Measurements from ENCODE around the gene FIGNL2.
"Not testable (repeated sequence)": the region's sequence is repeated elsewhere in the genome, so short reads cannot be mapped to it uniquely, and the experiment has no call there.

FIGNL2 gene

DNA sequence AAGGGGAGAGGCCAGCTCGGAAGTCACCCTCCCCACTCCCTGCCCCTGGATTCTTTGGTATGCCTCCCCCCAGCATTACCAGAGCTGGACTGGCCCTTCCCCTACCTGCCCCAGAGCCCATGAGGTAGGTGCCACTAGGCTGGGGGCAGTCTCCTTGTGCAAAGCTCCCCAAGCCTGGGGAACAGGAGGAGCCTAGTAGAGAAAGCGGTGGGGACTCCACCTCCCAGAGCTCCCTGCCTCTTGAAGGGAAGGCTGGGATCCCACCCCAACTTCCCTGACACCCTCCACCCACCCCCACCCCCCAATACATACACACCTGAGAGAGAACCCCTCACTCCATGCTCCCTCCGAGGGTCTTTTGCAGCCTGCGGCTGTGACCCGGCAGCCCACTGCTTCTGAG lies 30.4 kb downstream of the FIGNL2 start:
- DNase-seq (ENCODE audit: low read depth in 3 of 3): no peak

DNA sequence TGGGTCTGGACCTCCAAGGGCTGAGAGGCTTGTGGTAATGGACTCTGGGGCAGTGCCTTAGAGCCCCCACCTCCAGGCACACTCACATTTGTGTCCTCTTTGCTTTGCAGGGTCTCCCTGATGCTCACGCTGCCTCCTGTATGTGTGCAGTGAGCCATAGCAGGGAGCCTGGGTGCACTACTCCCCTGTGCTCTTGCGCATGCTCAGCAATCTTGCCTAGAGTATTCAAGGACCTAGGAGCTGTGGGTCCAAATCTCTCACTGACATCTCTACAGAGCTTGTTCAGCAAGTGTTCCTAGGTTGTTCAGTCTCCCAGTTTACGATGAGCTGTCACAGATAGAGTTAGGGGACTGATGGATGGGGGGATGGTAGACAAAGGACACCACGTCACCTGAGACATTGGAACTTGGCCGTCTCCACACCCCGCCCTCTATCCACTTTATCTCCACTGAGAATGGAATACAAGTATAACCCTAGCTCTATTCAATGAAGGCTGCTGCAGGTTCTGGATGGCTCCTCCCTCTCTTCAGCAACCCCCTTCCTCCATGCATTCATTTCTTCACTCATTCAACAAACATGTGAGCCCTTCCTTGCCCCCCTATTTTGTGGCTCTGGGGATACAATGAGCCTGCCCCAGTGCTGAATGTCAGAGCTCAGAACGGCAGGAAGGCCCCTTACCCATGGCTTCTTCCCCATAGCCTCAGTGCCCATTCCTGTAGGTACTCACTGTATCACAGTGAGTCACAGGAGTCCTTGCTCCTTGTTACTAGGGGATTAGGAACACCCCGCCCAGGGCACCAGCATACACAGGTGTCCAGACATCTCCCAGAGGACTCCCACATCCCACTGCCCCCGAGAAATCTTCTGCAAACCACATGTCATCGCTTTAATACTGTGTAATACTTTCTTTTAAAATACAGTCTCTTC lies 31.2 kb downstream of the FIGNL2 start:
- no peak for DNase-seq (ENCODE audit: low read depth in 3 of 3)

DNA sequence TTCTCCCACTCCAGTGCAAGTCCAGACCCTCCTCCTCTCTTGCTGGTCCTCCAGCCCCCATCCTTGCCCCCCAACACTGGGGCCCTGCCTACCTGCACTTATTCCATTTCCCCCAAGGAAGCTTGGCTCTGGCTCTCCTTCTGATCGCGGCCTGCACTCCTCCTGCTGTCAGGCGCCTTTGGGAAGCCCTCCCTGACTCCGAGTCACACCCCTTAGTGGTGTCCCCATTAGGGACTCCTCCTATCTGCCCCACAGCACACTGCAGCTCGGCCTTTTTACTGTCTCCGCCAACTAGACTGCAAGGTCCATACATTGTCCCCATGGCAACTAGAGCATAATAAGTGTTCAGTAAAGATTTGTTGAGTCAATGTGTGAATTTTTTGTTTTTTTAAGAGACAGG lies 32.9 kb downstream of the FIGNL2 start:
- DNase-seq (ENCODE audit: low read depth in 3 of 3): no peak

DNA sequence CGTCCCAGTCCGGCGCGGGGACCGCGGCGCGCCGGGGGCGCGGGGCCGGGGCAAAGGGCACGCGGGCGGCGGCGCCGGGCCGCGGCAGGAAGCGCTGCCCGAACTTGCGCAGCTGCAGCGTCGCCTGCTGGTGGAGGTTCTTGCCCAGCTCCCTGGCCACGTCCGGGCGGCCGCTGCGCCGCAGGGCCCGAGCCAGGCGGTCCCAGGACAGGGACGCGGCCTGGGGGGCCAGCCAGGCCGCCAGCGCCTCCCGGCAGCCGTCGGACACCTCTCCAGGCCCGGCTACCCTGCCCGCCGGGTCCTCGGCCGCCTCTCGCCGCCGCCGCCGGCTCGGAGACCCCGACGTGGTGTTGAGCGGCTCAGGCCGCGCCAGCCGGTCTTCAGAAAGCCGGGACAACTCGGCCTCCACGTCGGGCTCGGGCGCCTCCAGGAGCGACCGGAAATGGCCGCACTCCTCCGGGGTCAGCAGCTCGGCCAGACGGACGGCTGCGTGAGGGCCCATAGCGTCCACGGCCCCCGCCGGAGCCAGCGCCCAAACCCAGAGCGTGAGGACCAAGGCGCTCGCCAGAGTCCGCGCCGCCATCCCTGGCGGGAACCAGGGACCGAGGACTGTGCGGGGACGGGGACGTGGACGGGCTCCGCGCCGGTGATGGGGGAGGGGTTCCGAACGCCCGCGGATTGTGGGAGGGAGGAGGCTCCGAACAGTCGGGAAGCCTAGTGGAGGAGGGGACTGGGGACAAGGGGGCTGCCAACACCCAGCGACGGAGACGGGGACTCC lies 34.0 kb downstream of the FIGNL2 start:
- peak; percentile 37 to 58 (median 40) for DNase-seq (ENCODE audit: low read depth in 3 of 3)

DNA sequence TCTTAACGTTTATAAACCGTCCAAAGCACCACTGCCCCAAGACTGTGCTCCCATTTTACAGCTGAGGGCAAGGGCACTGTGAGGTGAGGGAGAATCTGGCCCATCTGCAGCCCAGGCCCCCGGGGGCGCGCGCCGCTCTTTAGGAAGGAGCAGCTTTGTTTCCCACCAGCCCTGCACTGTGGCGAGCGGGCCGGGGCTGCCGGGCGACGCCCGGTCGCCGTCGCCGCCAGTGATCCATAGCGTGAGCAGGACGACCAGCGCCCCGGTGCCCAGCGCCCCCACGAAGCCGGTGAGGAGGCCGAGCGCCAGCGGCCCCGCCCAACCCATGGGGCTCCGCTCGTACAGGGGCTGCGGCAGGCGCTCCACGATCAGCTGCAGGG lies 34.6 kb downstream of the FIGNL2 start:
- no peak for DNase-seq (ENCODE audit: low read depth in 3 of 3)

DNA sequence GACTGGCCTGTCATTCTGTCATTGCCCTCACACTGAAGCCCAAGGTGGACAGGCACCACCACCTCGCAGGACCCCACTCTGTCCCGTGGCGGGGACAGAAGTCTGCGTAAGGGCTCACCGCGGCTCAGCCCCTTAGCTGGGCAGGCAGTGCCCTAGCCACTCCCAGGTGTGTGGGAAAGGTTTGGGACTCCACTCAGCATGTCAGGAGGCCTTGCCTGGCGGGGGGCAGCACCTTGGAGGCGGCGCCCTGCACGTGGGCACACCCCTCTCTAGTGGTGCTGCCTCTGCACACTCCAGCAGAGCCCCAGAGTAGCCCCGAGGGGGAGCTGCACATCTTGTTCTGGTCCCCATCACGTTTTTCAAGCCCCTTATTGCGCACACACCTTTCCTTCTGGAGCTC lies 35.6 kb downstream of the FIGNL2 start:
- DNase-seq (ENCODE audit: low read depth in 3 of 3): no peak

DNA sequence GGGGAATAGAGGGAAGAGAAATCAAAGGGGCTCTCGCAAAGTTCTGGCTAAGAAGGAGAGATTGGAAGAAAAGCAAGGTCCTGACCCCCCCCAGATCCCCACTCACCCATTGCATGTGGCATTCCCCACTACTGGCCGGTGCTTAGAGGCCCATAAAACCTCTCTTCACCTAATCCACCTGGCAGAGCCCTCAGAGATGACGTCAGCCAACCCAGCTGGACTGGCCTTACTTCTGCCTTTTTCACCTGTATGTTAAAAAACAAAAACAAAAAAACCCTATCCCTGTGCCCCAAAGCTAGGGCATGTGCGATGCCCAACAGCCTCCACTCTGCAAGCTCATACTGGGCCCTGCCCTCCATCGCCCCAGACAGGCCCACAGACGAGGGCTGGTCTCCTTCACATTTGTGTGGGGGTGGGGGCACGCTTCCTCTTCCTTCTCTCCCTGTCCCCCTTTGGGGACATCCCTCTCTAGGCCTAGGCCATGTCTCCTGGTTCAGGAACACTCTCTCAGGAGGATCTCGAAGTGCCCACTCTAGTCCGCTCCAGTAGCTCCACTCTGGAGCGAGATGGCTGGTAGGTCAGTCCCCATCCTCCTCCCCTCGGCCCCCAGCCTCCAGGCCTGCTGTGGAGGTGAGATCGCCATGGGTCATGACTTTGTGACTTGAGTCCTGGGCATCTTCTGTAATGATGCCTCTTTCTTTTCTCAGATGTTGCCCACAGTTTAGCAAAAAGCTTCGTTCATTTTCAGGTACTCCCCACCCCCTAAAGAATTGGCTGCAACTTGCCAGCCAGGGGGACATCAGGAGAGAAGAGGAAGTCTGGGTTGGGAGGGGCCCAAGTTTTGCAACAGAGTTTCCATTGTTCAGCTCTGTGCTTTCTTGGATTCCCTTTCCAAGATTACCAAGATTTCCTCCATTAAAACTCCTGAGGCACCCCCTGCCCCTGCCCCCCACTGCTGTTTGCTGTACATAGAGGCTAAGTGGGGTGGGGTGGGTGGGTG lies 37.0 kb downstream of the FIGNL2 start:
- no peak for DNase-seq (ENCODE audit: low read depth in 3 of 3)

DNA sequence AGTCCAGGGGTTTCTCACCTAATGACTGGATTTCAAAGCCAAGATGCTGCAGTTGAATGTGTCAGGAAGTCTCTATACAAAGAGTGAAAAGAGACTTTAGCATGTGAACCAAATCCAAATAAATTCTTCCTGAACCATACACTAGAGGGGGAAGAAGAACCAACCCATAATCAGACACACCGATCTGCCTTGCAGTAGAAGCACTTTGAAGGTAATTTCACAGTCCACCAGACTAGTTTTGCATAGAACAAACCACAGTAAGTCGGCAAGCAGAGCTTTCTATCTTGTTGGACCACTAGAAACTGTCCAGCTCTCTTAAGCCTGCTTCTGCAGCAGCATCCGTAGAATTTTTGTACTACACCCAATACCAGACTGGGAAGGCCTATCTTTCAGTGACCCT lies 39.3 kb downstream of the FIGNL2 start:
- DNase-seq (ENCODE audit: low read depth in 3 of 3): no peak

DNA sequence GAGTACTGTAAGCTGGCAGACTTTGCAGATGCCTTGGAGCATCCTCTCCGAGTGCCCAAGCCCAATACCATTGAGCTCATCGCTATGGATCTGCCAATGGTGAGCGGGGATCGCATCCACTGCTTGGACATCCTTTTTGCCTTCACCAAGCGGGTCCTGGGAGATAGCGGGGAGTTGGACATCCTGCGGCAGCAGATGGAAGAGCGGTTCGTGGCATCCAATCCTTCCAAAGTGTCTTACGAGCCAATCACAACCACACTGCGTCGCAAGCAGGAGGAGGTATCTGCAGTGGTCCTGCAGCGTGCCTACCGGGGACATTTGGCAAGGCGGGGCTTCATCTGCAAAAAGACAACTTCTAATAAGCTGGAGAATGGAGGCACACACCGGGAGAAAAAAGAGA lies 41.6 kb downstream of the FIGNL2 start:
- no peak for DNase-seq (ENCODE audit: low read depth in 3 of 3)

DNA sequence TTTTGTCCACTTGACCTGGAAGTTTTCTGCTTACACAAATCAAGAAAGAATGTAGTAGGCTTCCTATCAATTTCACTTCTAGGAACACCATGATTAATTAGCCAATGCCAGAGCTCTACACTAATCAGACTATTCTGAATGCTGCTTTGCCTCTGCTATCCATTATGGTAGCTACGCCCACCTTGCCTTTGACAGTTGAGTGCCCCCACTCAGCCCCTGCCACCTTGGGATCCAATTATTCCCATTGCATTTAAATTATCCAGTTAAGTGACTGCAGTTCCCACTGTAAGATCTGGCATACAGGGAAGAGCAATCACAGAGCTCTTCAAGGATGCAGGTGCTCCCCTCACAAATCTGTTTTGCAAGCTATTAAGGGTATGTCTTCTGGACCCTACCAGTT lies 47.5 kb downstream of the FIGNL2 start:
- no peak for DNase-seq (ENCODE audit: low read depth in 3 of 3)

DNA sequence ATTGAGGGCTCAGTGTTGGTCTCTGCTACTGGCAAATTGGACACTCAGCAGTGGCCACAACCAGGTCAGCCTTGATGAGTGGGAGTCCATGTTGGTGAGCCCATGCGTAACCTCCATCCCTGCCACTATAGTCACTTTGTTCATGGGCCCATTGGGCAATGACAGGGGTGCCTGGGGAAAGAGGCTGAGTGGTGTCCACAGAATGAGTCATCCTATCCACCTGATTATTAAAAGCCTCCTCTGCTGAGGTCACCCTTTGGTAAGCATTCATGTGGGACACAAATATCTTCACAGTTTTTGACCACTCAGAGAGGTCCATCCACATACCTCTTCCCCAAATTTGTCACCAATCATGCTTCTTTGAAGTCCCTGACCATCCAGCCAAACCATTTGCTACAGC lies 50.0 kb downstream of the FIGNL2 start:
- DNase-seq (ENCODE audit: low read depth in 3 of 3): no peak

DNA sequence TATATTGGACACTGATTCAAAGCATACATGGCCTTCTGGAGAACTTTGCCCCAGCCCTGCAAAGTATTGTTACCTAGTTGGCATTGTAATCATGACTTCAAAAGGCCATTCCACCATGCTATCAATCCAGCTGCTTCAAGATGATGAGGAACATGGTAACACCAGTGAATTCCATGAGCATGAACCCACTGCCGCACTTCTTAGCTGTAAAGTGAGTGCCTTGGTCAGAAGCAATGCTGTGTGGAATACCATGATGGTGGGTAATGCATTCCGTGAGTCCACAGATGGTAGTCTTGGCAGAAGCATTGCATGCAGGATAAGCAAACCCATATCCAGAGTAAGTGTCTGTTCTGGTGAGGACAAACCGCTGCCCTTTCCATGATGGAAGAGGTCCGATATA lies 50.5 kb downstream of the FIGNL2 start:
- DNase-seq (ENCODE audit: low read depth in 3 of 3): not testable (repeated sequence)

DNA sequence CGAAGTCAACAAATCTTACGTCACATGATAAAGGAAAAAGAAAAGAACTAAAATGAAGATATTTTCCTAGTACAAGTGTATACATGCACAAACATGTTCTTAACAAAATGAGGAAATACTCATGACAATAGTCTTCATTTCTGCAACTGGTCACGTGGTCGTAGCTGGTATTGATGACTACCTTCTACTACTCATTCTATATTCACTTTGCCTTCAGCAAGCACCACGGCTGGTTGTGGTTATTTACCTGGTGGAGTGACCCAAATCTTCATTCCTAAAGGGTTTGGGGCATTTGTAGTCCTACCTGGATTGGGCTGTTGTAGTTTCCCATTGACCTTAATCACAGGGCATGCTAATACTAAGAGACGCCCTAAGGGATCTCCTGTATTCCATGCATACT lies 51.2 kb downstream of the FIGNL2 start:
- no peak for DNase-seq (ENCODE audit: low read depth in 3 of 3)

DNA sequence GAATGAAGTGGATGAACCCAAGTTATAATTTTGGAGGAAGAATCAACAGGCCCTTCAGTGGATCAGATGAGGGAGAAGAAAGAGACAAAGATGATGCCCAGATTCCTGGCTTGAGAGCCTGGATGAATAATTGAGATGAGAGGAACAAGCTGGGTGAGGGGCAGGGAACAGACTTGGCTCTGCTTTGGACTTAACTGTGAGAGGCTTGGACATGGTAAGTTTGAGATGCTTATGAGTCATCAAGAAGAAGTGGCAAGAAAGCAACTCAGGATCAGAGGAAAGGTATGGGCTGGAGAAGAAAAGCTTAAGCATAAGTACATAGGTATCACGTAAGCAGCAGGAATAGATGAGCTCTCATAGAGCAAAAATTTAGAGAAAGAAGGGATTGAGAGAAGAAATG lies 55.3 kb downstream of the FIGNL2 start:
- DNase-seq (ENCODE audit: low read depth in 3 of 3): no peak

DNA sequence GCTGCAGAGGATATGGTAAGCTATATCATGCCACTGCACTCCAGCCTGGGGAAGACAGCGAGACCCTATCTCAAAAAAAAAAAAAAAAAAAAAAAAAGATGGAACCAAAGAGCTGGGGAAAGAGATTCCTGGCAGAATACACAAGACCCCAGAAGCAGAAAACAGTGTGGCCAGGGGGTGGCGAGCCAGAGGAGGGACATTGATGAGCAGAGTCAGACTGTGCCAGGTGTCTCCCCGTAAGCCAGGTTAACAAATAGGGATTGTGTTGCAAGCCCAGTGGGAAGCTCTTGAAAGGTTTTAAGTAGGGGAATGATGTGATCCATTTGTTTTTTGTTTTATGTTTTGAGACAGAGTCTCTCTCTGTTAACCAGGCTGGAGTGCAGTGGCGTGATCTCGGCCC lies 56.1 kb downstream of the FIGNL2 start:
- DNase-seq (ENCODE audit: low read depth in 3 of 3): no peak

DNA sequence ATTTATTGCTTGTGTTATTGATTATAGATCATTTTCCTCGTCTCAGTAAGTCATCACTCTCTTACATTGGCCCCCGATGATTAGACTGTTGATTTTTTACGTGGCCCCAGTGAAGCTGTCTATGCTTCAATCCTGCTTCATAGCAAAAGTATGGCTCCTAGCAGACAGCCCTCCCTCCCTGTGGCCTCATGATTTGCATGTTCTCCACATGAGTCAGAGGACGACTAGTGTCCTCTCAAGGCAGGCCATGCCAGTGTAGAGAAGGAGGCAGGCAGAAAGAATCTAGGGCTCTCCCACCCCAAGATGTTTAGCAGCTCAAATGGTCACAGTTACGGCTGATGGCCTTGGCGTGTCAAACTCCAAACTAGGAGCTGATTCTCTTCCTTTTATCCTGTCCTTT lies 59.6 kb downstream of the FIGNL2 start:
- no peak for DNase-seq (ENCODE audit: low read depth in 3 of 3)

DNA sequence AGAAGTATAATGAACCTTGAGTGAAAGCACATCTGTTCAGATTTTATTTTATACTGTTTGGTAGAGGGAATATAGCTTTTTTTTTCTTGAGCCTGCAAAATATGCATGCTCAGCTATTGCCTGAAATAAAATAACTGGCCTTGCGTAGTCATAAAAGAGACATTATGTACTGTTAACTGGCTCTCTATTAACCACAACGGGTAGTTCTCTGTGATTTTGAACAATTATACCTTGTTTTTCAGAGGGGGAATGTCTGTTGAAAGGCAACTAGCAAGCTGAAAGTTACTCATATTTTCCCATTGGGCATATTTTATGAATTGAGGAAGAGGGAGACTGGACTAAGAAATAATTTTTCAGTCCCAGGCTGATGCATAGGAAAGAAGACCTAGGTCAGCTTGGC lies 62.6 kb downstream of the FIGNL2 start:
- DNase-seq (ENCODE audit: low read depth in 3 of 3): no peak

DNA sequence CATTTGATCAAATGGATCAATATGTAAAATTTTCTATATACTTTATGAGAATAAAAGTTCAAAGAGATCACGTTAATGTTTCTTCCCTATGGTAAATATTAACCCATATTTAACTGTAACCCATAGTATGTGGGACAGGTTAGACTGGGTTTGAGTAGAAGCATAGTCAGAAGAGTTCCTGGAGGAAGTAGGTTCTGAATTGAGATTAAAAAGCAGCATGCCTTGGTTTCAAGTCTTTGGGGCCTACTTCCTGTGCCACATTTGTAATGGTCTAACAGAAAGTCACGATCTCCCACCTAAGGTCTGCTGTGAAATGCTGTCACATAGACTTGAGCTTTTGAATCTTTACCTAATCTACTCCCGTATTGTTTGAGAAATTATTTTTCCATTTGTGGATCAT lies 63.8 kb downstream of the FIGNL2 start:
- no peak for DNase-seq (ENCODE audit: low read depth in 3 of 3)

DNA sequence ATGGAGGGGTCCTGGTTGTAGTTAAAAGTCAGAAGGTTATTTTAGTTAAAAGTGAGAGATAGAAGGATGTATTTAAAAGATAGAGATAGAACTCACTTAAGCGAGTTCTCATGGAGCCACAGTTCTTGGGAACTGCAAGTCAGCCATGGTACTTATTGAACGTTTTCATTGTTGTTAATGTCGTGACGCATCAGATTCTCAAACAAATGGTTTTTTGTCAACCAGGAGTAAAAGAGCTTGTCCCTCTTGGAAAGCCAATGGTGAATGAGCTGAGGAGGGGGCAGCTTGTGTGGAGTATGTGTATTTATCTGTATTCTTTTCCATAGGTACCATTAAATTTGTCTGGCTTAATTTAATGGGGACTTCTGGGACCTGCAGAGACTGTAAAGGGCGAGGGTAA lies 68.6 kb downstream of the FIGNL2 start:
- no peak for DNase-seq (ENCODE audit: low read depth in 3 of 3)

DNA sequence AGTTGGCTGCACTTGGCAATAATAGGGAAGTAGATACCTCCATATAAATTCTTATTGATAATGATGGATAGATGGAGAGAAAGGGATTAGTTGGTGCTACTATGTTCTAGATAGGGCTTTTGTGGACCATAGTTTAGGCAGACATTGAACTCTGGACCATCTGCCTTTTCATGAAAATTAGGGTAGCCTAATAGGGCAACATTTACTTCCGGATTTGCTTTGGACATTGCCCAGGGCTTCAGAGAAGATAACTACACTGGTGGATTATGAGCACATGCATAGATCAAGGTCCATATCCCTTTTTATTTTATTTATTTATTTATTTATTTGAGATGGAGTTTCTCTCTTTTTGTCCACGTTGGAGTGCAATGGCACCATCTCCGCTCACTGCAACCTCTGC lies 70.5 kb downstream of the FIGNL2 start:
- DNase-seq (ENCODE audit: low read depth in 3 of 3): no peak

DNA sequence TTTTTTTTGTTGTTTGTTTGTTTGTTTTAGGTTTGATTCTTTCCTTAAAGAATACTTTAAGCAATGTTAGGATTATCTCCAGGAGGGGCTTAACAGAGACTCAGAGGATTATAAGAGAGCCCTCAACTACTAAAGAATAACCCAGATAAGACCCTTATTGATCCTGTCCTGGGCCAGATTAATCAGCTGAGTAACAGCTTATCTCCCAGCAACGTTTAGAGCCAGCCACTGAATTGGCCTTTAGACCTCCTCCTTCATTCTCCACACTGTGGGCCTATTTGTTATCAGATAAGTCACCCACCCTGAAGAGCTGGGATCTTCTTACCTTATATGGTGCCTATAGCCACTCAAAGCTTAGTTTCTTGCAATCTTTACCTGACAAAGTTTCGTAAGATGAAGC lies 71.1 kb downstream of the FIGNL2 start:
- DNase-seq (ENCODE audit: low read depth in 3 of 3): no peak

DNA sequence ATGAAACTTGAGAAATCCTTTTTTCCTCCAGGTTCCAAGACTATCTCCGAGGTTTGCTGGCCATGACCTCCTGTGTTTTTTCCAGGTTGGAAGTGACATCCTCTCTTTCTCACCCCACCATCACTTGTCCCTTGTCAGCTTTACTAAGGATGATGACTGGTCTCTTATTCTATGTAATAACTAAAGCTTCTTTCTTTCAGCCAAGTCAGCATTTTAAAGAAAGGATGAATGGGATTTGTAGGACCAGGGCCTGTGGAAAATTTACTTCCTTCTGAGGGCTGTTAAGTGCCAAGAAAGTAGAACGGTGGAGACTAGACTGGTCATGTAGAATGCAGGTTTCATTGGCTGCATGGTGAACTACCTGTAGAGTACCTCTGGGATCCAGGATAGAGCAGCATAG lies 73.6 kb downstream of the FIGNL2 start:
- no peak for DNase-seq (ENCODE audit: low read depth in 3 of 3)
